HCT116 (cell line): ENCODE results near the gene PARVB. TPM values are rescaled to one million over a fixed set of nuclear protein-coding genes. Genes with fewer than 3 reads are reported as not detected.
A peak's percentile ranks its signal among the peaks of the same experiment; 100 is the strongest.

Experiments
- ATAC-seq: fragments of 200-7000 bp; cut with Tn5 transposase; 2 replicates; pipeline ENCODE4 v1.9.1; 2020; ENCODE audit warnings: mild to moderate bottlenecking, moderate library complexity
- BruUV-seq: library from RNA; stranded (reverse); fragments of 400-500 nt; replicated peaks from 2 replicates; lab custom pipeline; 2021; lab: Mats Ljungman, UMichigan
- CTCF ChIA-PET: fragments of 300-600 bp; sonication (Branson Sonifier 250); formaldehyde crosslinking; loops from one replicate; lab custom pipeline; 2021; ENCODE audit warnings: antibody characterized with exemption; lab: Charles Lee
- POLR2A ChIA-PET: fragments of 300-600, 350-600 bp; sonication (Branson Sonifier 250); formaldehyde crosslinking; loops from one replicate; lab custom pipeline; 2021; ENCODE audit warnings: antibody characterized with exemption; lab: Charles Lee
- RAD21 ChIA-PET, 2 experiments: fragments of 300-600 bp; sonication (Branson Sonifier 250); formaldehyde crosslinking; loops; one replicate each; lab custom pipeline; 2023; ENCODE audit warnings: low total read pairs in 2 of 2; ENCODE audit not compliant: uncharacterized antibody in 2 of 2, unreplicated experiment in 2 of 2, low non-redundant PET in 1 of 2; lab: Charles Lee
- DNase-seq: peaks from one replicate; pipeline ENCODE4 v3.0.0-alpha.2; 2010; ENCODE audit warnings: low read depth, low spot score
- H2AFZ ChIP-seq: fragments of 200-600 bp; shearing (Covaris generic), sonication (generic); 2 replicates; pipeline ENCODE4 v1.6.1; 2017; ENCODE audit warnings: low read depth, mixed run types, mixed read lengths, antibody characterized with exemption, low read length; ENCODE audit not compliant: poor library complexity, severe bottlenecking
- H3K27ac ChIP-seq: 2 replicates; pipeline ENCODE4 v1.5.1; 2012; ENCODE audit warnings: low read depth, low read length
- H3K27me3 ChIP-seq: fragments of 200-600 bp; sonication (generic); 2 replicates; pipeline ENCODE4 v1.6.1; 2016; ENCODE audit warnings: mixed run types, low read length, mixed read lengths; ENCODE audit not compliant: insufficient read depth
- H3K36me3 ChIP-seq, 2 experiments: fragments of 200-500 bp in 1 of 2; fragments of 200-600 bp in 1 of 2; sonication (Bioruptor generic) in 1 of 2; sonication (generic) in 1 of 2; 2 replicates each; pipeline versions ENCODE4 v1.5.1 to v1.6.1; 2014 to 2016; ENCODE audit warnings: low read length in 2 of 2, inconsistent platforms in 1 of 2, mixed read lengths in 1 of 2, mixed run types in 1 of 2; ENCODE audit not compliant: insufficient read depth in 2 of 2, control insufficient read depth in 1 of 2
- H3K4me1 ChIP-seq, 2 experiments: fragments of 200-600 bp in 1 of 2; sonication (generic) in 1 of 2; 2 replicates each; pipeline versions ENCODE4 v1.5.1 to v1.6.1; 2012 to 2017; ENCODE audit warnings: low read length in 2 of 2, inconsistent platforms in 1 of 2, mild to moderate bottlenecking in 1 of 2, mixed read lengths in 1 of 2, mixed run types in 1 of 2, moderate library complexity in 1 of 2; ENCODE audit not compliant: insufficient read depth in 2 of 2, control insufficient read depth in 1 of 2
- H3K4me2 ChIP-seq: fragments of 200-600 bp; sonication (generic); 2 replicates; pipeline ENCODE4 v1.6.1; 2017; ENCODE audit warnings: mixed run types, low read length, mixed read lengths
- H3K4me3 ChIP-seq, 2 experiments: fragments of 200-600 bp in 1 of 2; sonication (generic) in 1 of 2; replicated peaks in 1 of 2; 2 replicates each; pipeline ENCODE4 v1.5.1; 2011 to 2016; ENCODE audit warnings: low read length in 2 of 2, control low read depth in 1 of 2, low read depth in 1 of 2, mild to moderate bottlenecking in 1 of 2, mixed read lengths in 1 of 2, mixed run types in 1 of 2
- H3K79me2 ChIP-seq: fragments of 200-600 bp; sonication (generic); 2 replicates; pipeline ENCODE4 v1.6.1; 2017; ENCODE audit warnings: mild to moderate bottlenecking, mixed run types, low read length, moderate library complexity, mixed read lengths; ENCODE audit not compliant: insufficient read depth
- H3K9ac ChIP-seq: fragments of 200-600 bp; sonication (generic); 2 replicates; pipeline ENCODE4 v1.6.1; 2016; ENCODE audit warnings: low read length, mixed read lengths
- H3K9me2 ChIP-seq: fragments of 200-600 bp; sonication (generic), shearing (Covaris generic); 2 replicates; pipeline ENCODE4 v1.6.1; 2017; ENCODE audit warnings: mixed run types, mild to moderate bottlenecking, moderate library complexity; ENCODE audit not compliant: insufficient read depth
- H3K9me3 ChIP-seq, 2 experiments: fragments of 200-500 bp in 1 of 2; fragments of 200-600 bp in 1 of 2; sonication (Bioruptor generic) in 1 of 2; sonication (generic) in 1 of 2; 2 replicates each; pipeline ENCODE4 v1.6.1; 2014 to 2017; ENCODE audit warnings: low read length in 2 of 2, mixed read lengths in 2 of 2, inconsistent platforms in 1 of 2, low read depth in 1 of 2, mild to moderate bottlenecking in 1 of 2, mixed run types in 1 of 2, moderate library complexity in 1 of 2; ENCODE audit not compliant: control insufficient read depth in 1 of 2, insufficient read depth in 1 of 2
- H4K20me1 ChIP-seq: fragments of 200-600 bp; sonication (generic), shearing (Covaris generic); 2 replicates; pipeline ENCODE4 v1.6.1; 2017; ENCODE audit warnings: mixed run types, mild to moderate bottlenecking, moderate library complexity; ENCODE audit not compliant: insufficient read depth
- ATF3 ChIP-seq: IDR thresholded peaks from 2 replicates; pipeline ENCODE4 v1.6.1; 2012
- CEBPB ChIP-seq: IDR thresholded peaks from 2 replicates; pipeline ENCODE4 v1.6.1; 2012; ENCODE audit warnings: low read depth
- CTCF ChIP-seq, 3 experiments: fragments of 200-600 bp in 1 of 3; sonication (generic) in 1 of 3; IDR thresholded peaks in 2 of 3; conservative IDR thresholded peaks in 1 of 3; 2 replicates each; pipeline ENCODE4 v1.5.1; 2012 to 2017; ENCODE audit warnings: low read depth in 2 of 3, low read length in 2 of 3, antibody characterized with exemption in 1 of 3, borderline replicate concordance in 1 of 3, control low read depth in 1 of 3, mild to moderate bottlenecking in 1 of 3, mixed read lengths in 1 of 3, mixed run types in 1 of 3, moderate library complexity in 1 of 3; ENCODE audit not compliant: insufficient read depth in 1 of 3
- EGR1 ChIP-seq: IDR thresholded peaks from 2 replicates; pipeline ENCODE4 v1.6.1; 2012; ENCODE audit warnings: low read depth
- ELF1 ChIP-seq: IDR thresholded peaks from 2 replicates; pipeline ENCODE4 v1.6.1; 2012; ENCODE audit warnings: low read depth, borderline replicate concordance
- POLR2A ChIP-seq: IDR thresholded peaks from 2 replicates; pipeline ENCODE4 v1.7.0; 2011; ENCODE audit warnings: borderline replicate concordance; ENCODE audit not compliant: insufficient read depth, insufficient read length; ENCODE audit errors: extremely low read depth
- POLR2AphosphoS5 ChIP-seq: IDR thresholded peaks from 2 replicates; pipeline ENCODE4 v1.6.1; 2011; ENCODE audit warnings: mild to moderate bottlenecking, low read depth, low read length, moderate library complexity
- RAD21 ChIP-seq: IDR thresholded peaks from 2 replicates; pipeline ENCODE4 v1.6.1; 2012; ENCODE audit warnings: low read depth, mild to moderate bottlenecking
- SIN3A ChIP-seq: IDR thresholded peaks from 2 replicates; pipeline ENCODE4 v1.6.1; 2012; ENCODE audit warnings: low read depth
- SRF ChIP-seq: IDR thresholded peaks from 2 replicates; pipeline ENCODE4 v1.6.1; 2012; ENCODE audit warnings: low read depth
- TCF7L2 ChIP-seq: IDR thresholded peaks from 2 replicates; pipeline ENCODE4 v1.7.0; 2011; ENCODE audit warnings: borderline replicate concordance, inconsistent platforms; ENCODE audit not compliant: insufficient read depth, insufficient read length; ENCODE audit errors: extremely low read depth
- ZBTB33 ChIP-seq: IDR thresholded peaks from 2 replicates; pipeline ENCODE4 v1.6.1; 2011; ENCODE audit warnings: mild to moderate bottlenecking, low read length, moderate library complexity; ENCODE audit not compliant: insufficient replicate concordance; ENCODE audit errors: extremely low read depth
- ZFX ChIP-seq: fragments of 450-650 bp; IDR thresholded peaks from 2 replicates; pipeline ENCODE4 v1.6.1; 2017
- intact Hi-C: fragments of 100-400 bp; cut with micrococcal nuclease; formaldehyde crosslinking; loops from 2 replicates; pipeline ENCODE4 v1.10.0; 2022
- total RNA-seq: library from RNA; stranded (reverse); gene quantifications from one replicate; pipeline ENCODE4 v1.2.1, GENCODE V29; 2021; ENCODE audit not compliant: unreplicated experiment
- TF ChIP-seq, protein P1 (sequence below): IDR thresholded peaks from 2 replicates; pipeline ENCODE4 v1.6.1; 2012; ENCODE audit warnings: low read depth

Gene PARVB
- total RNA-seq, 1 experiment from 2014 or later, result 21.4 TPM

GRCh38 chr22:44118645-44119315 is 94.7 kb downstream of the PARVB start:
- Histone ChIP-seq H3K9me3 (no peaks in the 10 kb centered on the region), H3K36me3 (no peaks in the 10 kb centered on the region), H3K4me3 (no peak overlapping the region), H3K27me3 (no peaks in the 10 kb centered on the region), H3K4me2 (no peak overlapping the region), H2AFZ (no peak overlapping the region), H3K9ac (no peak overlapping the region), H4K20me1 (no peaks in the 10 kb centered on the region), H3K4me1 (no peaks in the 10 kb centered on the region), H3K27ac (no peak overlapping the region), H3K9me2 (no peaks in the 10 kb centered on the region), H3K79me2 (no peaks in the 10 kb centered on the region)
- intact Hi-C loops, result no loop called here
- no peak for DNase-seq
- TF ChIP-seq ZFX (no peak), CEBPB (no peak), ELF1 (no peak), TCF7L2 (no peak), SIN3A (no peak), ZBTB33 (no peak), EGR1 (no peak), SRF (no peak), POLR2AphosphoS5 (no peak), CTCF (IDR thresholded peaks at IDR 0.05 in 2 of 3, conservative IDR thresholded peaks at IDR 0.05 in 1 of 3; ENCODE audit: borderline replicate concordance in 1 of 3, insufficient read depth in 1 of 3, low read depth in 2 of 3, low read length in 2 of 3) (no peak), RAD21 (no peak), ATF3 (no peak), POLR2A (no peak)
- TF ChIP-seq, protein P1, sequence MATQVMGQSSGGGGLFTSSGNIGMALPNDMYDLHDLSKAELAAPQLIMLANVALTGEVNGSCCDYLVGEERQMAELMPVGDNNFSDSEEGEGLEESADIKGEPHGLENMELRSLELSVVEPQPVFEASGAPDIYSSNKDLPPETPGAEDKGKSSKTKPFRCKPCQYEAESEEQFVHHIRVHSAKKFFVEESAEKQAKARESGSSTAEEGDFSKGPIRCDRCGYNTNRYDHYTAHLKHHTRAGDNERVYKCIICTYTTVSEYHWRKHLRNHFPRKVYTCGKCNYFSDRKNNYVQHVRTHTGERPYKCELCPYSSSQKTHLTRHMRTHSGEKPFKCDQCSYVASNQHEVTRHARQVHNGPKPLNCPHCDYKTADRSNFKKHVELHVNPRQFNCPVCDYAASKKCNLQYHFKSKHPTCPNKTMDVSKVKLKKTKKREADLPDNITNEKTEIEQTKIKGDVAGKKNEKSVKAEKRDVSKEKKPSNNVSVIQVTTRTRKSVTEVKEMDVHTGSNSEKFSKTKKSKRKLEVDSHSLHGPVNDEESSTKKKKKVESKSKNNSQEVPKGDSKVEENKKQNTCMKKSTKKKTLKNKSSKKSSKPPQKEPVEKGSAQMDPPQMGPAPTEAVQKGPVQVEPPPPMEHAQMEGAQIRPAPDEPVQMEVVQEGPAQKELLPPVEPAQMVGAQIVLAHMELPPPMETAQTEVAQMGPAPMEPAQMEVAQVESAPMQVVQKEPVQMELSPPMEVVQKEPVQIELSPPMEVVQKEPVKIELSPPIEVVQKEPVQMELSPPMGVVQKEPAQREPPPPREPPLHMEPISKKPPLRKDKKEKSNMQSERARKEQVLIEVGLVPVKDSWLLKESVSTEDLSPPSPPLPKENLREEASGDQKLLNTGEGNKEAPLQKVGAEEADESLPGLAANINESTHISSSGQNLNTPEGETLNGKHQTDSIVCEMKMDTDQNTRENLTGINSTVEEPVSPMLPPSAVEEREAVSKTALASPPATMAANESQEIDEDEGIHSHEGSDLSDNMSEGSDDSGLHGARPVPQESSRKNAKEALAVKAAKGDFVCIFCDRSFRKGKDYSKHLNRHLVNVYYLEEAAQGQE, result no peak
- POLR2A ChIA-PET, result no interaction called here
- ATAC-seq, result 0 out of 2 replicates have a peak, but pooled peaks have one; percentile 27
- CTCF ChIA-PET, result no interaction called here
- RAD21 ChIA-PET, result no interaction called here
- no TSS peak for BruUV-seq
